ENCODE data around the gene GALNS. TPM values are rescaled to one million over a fixed set of nuclear protein-coding genes. Genes with fewer than 3 reads are reported as not detected.

GALNS gene
- total and polyA plus RNA-seq, 2 donors (not counting 3 experiments of a cell fraction or from before 2014, with no cell fraction given): 21.8 to 40.2 TPM

DNA sequence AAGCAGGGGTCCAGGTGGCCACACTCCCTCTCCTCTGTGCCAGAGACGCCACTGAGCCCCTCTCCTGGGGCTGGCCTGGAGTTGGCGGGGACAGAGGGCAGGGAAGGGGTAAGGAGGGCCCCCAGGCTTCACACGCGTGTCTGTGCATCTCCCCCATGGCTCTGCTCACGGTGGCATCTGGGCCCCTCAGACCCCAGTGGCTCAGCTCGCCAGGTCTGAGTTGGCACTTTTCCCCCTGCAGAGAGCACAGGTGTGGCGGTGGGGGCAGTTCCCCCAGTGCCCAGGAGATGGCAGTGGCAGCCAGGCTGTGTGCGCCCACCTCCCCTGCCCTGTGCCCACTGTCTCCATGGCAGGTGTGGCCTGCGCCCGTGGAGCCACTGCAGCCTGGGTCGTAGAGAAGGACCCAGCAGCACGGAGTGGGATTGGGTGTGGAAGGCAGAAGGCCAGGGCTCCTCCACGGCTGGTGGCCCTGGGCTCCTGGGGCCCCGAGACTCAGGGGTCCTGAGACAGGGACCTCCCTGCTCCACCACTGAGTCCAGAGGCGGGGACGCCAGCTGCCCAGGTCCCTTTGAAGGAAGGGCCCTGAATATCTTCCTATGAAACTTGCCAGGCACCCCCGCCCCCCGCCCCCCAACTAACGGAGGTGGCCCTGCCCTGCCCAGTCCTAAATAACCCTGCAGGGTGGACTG, 40.7 kb downstream of the GALNS start:
- TF ChIP-seq EZH2 (IDR thresholded peaks at IDR 0.05; ENCODE audit: borderline replicate concordance, low read depth, low read length, severe bottlenecking) (no peak), CTCF (IDR thresholded peaks at IDR 0.05; ENCODE audit: extremely low read depth in 1 of 2, insufficient read depth in 1 of 2, low read depth in 1 of 2, low read length in 2 of 2) (peak; percentile 75 to 82)
- Histone ChIP-seq H3K27me3 (ENCODE audit: control insufficient read depth in 2 of 2, insufficient read depth in 2 of 2, low read length in 2 of 2) (no peaks in the 10 kb centered on the region), H2AFZ (ENCODE audit: low read depth, low read length) (no peak overlapping the region), H3K9me1 (replicated peaks; ENCODE audit: control insufficient read depth, extremely low read depth, insufficient read depth, low read length) (no peaks in the 10 kb centered on the region), H3K4me1 (ENCODE audit: control insufficient read depth, extremely low read depth, insufficient read depth, low read length) (peaks cover 7% of the 10 kb centered on the region), H3K4me2 (ENCODE audit: insufficient read depth, low read length) (no peak overlapping the region), H3K9me3 (replicated peaks; ENCODE audit: control insufficient read depth, insufficient read depth, low read length) (no peaks in the 10 kb centered on the region), H3K36me3 (ENCODE audit: control insufficient read depth in 2 of 2, extremely low read depth in 1 of 2, insufficient read depth in 2 of 2, low read length in 2 of 2) (no peaks in the 10 kb centered on the region), H3K4me3 (replicated peaks in 1 of 3; ENCODE audit: insufficient read depth in 1 of 3, low read depth in 1 of 3, low read length in 3 of 3) (no peak overlapping the region), H3K79me2 (ENCODE audit: control insufficient read depth, insufficient read depth, low read length) (peaks cover 4% of the 10 kb centered on the region), H3K9ac (replicated peaks; ENCODE audit: extremely low read depth, insufficient read depth, low read length) (no peak overlapping the region), H3K27ac (ENCODE audit: insufficient read depth, low read depth, low read length) (no peak overlapping the region), H4K20me1 (replicated peaks; ENCODE audit: control insufficient read depth, extremely low read depth, insufficient read depth, low read length) (no peaks in the 10 kb centered on the region)
- dilution Hi-C loops (cut with MboI; ENCODE audit: extremely low pct_ligation_motif_present, low sequenced_read_pairs) (no loop called here), intact Hi-C loops (cut with micrococcal nuclease) (loop anchor here (1.0 kb wide), 2 partner anchors 41 to 351 kb away; partner anchors contain the start of gene TRAPPC2L)
- ChIA-PET POLR2A (no interaction called here), CTCF (interaction anchor here (0.6 to 4.9 kb wide), 5 partner anchors 12 to 400 kb away, joined by 3 to 50 read pairs (median 3); partner anchors contain the start of genes GALNS and TRAPPC2L)
- FAIRE-seq (no peak), DNase-seq (ENCODE audit: low read depth, low spot score) (peak; percentile 23)
- BruUV-seq (replicated peaks): no TSS peak

GRCh38 chr16:88815227-88815626, 41.5 kb downstream of the GALNS start:
- no peak for DNase-seq (ENCODE audit: low read depth, low spot score)
- Histone ChIP-seq H3K9me3 (replicated peaks; ENCODE audit: control insufficient read depth, insufficient read depth, low read length) (no peaks in the 10 kb centered on the region), H3K36me3 (ENCODE audit: control insufficient read depth in 2 of 2, extremely low read depth in 1 of 2, insufficient read depth in 2 of 2, low read length in 2 of 2) (no peaks in the 10 kb centered on the region), H3K9ac (replicated peaks; ENCODE audit: extremely low read depth, insufficient read depth, low read length) (no peak overlapping the region), H3K79me2 (ENCODE audit: control insufficient read depth, insufficient read depth, low read length) (peaks cover 12% of the 10 kb centered on the region), H4K20me1 (replicated peaks; ENCODE audit: control insufficient read depth, extremely low read depth, insufficient read depth, low read length) (no peaks in the 10 kb centered on the region), H3K27me3 (ENCODE audit: control insufficient read depth in 2 of 2, insufficient read depth in 2 of 2, low read length in 2 of 2) (no peaks in the 10 kb centered on the region), H3K27ac (ENCODE audit: insufficient read depth, low read depth, low read length) (no peak overlapping the region), H3K9me1 (replicated peaks; ENCODE audit: control insufficient read depth, extremely low read depth, insufficient read depth, low read length) (no peaks in the 10 kb centered on the region), H3K4me1 (ENCODE audit: control insufficient read depth, extremely low read depth, insufficient read depth, low read length) (peaks cover 15% of the 10 kb centered on the region), H2AFZ (ENCODE audit: low read depth, low read length) (no peak overlapping the region), H3K4me2 (ENCODE audit: insufficient read depth, low read length) (no peak overlapping the region), H3K4me3 (replicated peaks in 1 of 3; ENCODE audit: insufficient read depth in 1 of 3, low read depth in 1 of 3, low read length in 3 of 3) (no peak overlapping the region)
- FAIRE-seq: no peak
- POLR2A ChIA-PET: no interaction called here
- BruUV-seq (replicated peaks): no TSS peak
- dilution Hi-C loops (cut with MboI; ENCODE audit: extremely low pct_ligation_motif_present, low sequenced_read_pairs): no loop called here
- CTCF ChIA-PET: interaction anchor here (0.6 to 4.9 kb wide), 5 partner anchors 12 to 401 kb away, joined by 3 to 50 read pairs (median 3); partner anchors contain the start of genes GALNS and TRAPPC2L
- TF ChIP-seq, protein P1, sequence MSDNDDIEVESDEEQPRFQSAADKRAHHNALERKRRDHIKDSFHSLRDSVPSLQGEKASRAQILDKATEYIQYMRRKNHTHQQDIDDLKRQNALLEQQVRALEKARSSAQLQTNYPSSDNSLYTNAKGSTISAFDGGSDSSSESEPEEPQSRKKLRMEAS (IDR thresholded peaks at IDR 0.05; ENCODE audit: insufficient read depth, insufficient read length): no peak
- TF ChIP-seq POLR2AphosphoS5 (IDR thresholded peaks at IDR 0.05; ENCODE audit: insufficient read depth, low read depth, low read length) (no peak), EZH2 (IDR thresholded peaks at IDR 0.05; ENCODE audit: borderline replicate concordance, low read depth, low read length, severe bottlenecking) (no peak), JUN (IDR thresholded peaks at IDR 0.05; ENCODE audit: borderline replicate concordance, insufficient read depth, insufficient read length, low read depth) (no peak), GATA2 (IDR thresholded peaks at IDR 0.05; ENCODE audit: insufficient read depth, insufficient read length, low read depth, low read length) (no peak), MYC (IDR thresholded peaks at IDR 0.05; ENCODE audit: low read depth, low read length) (no peak), FOS (IDR thresholded peaks at IDR 0.05; ENCODE audit: borderline replicate concordance, insufficient read depth, low read length) (no peak), CTCF (IDR thresholded peaks at IDR 0.05; ENCODE audit: extremely low read depth in 1 of 2, insufficient read depth in 1 of 2, low read depth in 1 of 2, low read length in 2 of 2) (no peak), POLR2A (IDR thresholded peaks at IDR 0.05; ENCODE audit: low read depth, low read length) (no peak)
- intact Hi-C loops (cut with micrococcal nuclease): no loop called here
